ENCODE data around the gene CADM1. TPM values are rescaled to one million over a fixed set of nuclear protein-coding genes. Genes with fewer than 3 reads are reported as not detected.

CADM1 gene
- total RNA-seq, 1 donor: 86.5 TPM

GRCh38 chr11:115300660-115301428 is 203.4 kb downstream of the CADM1 start:
- DNase-seq (ENCODE audit: insufficient read length, low spot score, missing footprints): no peak
- H3K36me3 ChIP-seq (ENCODE audit: insufficient read depth, low read length): no peaks in the 10 kb centered on the region
- no peak overlapping the region for H3K4me3 ChIP-seq (ENCODE audit: insufficient read depth, low read length)
- H3K9me3 ChIP-seq (ENCODE audit: low read depth, low read length): no peaks in the 10 kb centered on the region
- no peak overlapping the region for H3K4me2 ChIP-seq (ENCODE audit: insufficient read depth, low read length)
- H3K4me1 ChIP-seq (ENCODE audit: insufficient read depth, low read length): no peaks in the 10 kb centered on the region
- no peak for TF ChIP-seq CTCF (IDR thresholded peaks at IDR 0.05; ENCODE audit: extremely low read depth, low read depth, low read length)
- H3K79me2 ChIP-seq (ENCODE audit: insufficient read depth, low read length): no peaks in the 10 kb centered on the region
- no peaks in the 10 kb centered on the region for H4K20me1 ChIP-seq (ENCODE audit: insufficient read depth, low read length)
- H3K27ac ChIP-seq (ENCODE audit: low read depth, low read length): no peak overlapping the region
- H2AFZ ChIP-seq (ENCODE audit: low read length): no peak overlapping the region
- H3K27me3 ChIP-seq (ENCODE audit: insufficient read depth, low read length): no peaks in the 10 kb centered on the region

DNA sequence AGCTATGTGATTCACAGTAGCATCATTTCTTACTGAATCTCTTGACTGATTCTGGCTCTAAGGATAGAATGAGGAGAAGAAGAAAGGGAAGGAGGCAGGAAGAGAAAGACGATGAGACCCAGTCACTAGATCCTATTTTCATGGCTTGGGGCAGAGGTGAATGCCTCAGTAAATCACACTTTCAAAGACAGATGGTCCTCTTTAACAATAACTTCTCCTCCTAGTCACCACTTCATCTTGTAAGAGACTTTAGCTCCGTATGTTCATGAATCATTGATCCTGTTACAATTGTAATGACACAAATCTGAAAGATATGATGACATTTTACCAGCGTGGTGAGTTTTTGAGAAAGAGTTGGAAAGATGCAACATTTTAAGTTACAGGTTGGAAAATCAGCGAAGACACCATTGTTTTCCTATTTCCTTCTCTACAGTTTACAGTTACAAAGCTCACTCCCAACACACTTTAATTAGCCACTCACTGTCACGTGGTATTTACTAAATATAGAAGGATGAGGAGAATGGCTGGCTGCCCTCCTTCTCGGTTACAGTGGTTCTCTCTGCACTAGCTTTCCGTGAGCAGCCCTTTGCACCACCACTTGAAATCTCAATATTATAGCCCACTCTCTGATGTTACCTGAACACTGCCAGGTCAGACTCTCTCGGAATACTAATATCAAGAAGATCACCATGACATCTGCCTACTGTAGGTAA is 205.8 kb downstream of the CADM1 start:
- Histone ChIP-seq H3K4me3 (ENCODE audit: insufficient read depth, low read length) (no peak overlapping the region), H3K27ac (ENCODE audit: low read depth, low read length) (no peak overlapping the region), H3K36me3 (ENCODE audit: insufficient read depth, low read length) (no peaks in the 10 kb centered on the region), H2AFZ (ENCODE audit: low read length) (no peak overlapping the region), H3K9me3 (ENCODE audit: low read depth, low read length) (no peaks in the 10 kb centered on the region), H3K4me2 (ENCODE audit: insufficient read depth, low read length) (no peak overlapping the region), H3K79me2 (ENCODE audit: insufficient read depth, low read length) (no peaks in the 10 kb centered on the region), H3K4me1 (ENCODE audit: insufficient read depth, low read length) (no peaks in the 10 kb centered on the region), H4K20me1 (ENCODE audit: insufficient read depth, low read length) (no peaks in the 10 kb centered on the region), H3K27me3 (ENCODE audit: insufficient read depth, low read length) (no peaks in the 10 kb centered on the region)
- TF ChIP-seq CTCF (IDR thresholded peaks at IDR 0.05; ENCODE audit: extremely low read depth, low read depth, low read length): no peak
- no peak for DNase-seq (ENCODE audit: insufficient read length, low spot score, missing footprints)

GRCh38 chr11:115297330-115297729 is 206.9 kb downstream of the CADM1 start:
- H3K4me2 ChIP-seq (ENCODE audit: insufficient read depth, low read length): no peak overlapping the region
- no peak overlapping the region for H3K27ac ChIP-seq (ENCODE audit: low read depth, low read length)
- no peaks in the 10 kb centered on the region for H3K36me3 ChIP-seq (ENCODE audit: insufficient read depth, low read length)
- no peaks in the 10 kb centered on the region for H3K79me2 ChIP-seq (ENCODE audit: insufficient read depth, low read length)
- H3K27me3 ChIP-seq (ENCODE audit: insufficient read depth, low read length): no peaks in the 10 kb centered on the region
- DNase-seq (ENCODE audit: insufficient read length, low spot score, missing footprints): no peak
- no peaks in the 10 kb centered on the region for H3K4me1 ChIP-seq (ENCODE audit: insufficient read depth, low read length)
- no peaks in the 10 kb centered on the region for H3K9me3 ChIP-seq (ENCODE audit: low read depth, low read length)
- no peaks in the 10 kb centered on the region for H4K20me1 ChIP-seq (ENCODE audit: insufficient read depth, low read length)
- no peak for TF ChIP-seq CTCF (IDR thresholded peaks at IDR 0.05; ENCODE audit: extremely low read depth, low read depth, low read length)
- H2AFZ ChIP-seq (ENCODE audit: low read length): no peak overlapping the region
- H3K4me3 ChIP-seq (ENCODE audit: insufficient read depth, low read length): no peak overlapping the region

- H4K20me1 ChIP-seq (ENCODE audit: insufficient read depth, low read length): no peaks in the 10 kb centered on the region
- no peak for TF ChIP-seq CTCF (IDR thresholded peaks at IDR 0.05; ENCODE audit: extremely low read depth, low read depth, low read length)
- no peaks in the 10 kb centered on the region for H3K36me3 ChIP-seq (ENCODE audit: insufficient read depth, low read length)
- H3K4me1 ChIP-seq (ENCODE audit: insufficient read depth, low read length): no peaks in the 10 kb centered on the region
- H3K9me3 ChIP-seq (ENCODE audit: low read depth, low read length): no peaks in the 10 kb centered on the region
- no peak for DNase-seq (ENCODE audit: insufficient read length, low spot score, missing footprints)
- no peaks in the 10 kb centered on the region for H3K27me3 ChIP-seq (ENCODE audit: insufficient read depth, low read length)
- H3K79me2 ChIP-seq (ENCODE audit: insufficient read depth, low read length): no peaks in the 10 kb centered on the region
- H3K4me3 ChIP-seq (ENCODE audit: insufficient read depth, low read length): no peak overlapping the region
- H2AFZ ChIP-seq (ENCODE audit: low read length): no peak overlapping the region
- no peak overlapping the region for H3K27ac ChIP-seq (ENCODE audit: low read depth, low read length)
- H3K4me2 ChIP-seq (ENCODE audit: insufficient read depth, low read length): no peak overlapping the region
Observed at GRCh38 chr11:115291325-115291724, 212.9 kb downstream of the CADM1 start.

Measured in osteoblast (primary cell).